Measurements from ENCODE around the gene LAMA5. TPM values are rescaled to one million over a fixed set of nuclear protein-coding genes. Genes with fewer than 3 reads are reported as not detected.

LAMA5 gene
- total and polyA plus RNA-seq, 2 donors (not counting 1 experiment from before 2014, with no cell fraction given): 52.9 to 83.5 TPM

- Mint-ChIP-seq H3K9me3 (ENCODE audit: insufficient read depth) (no peaks in the 10 kb centered on the region), H3K4me3 (peak overlapping the region; percentile 94), H3K27me3 (no peaks in the 10 kb centered on the region), H3K4me1 (peaks cover 37% of the 10 kb centered on the region), H3K27ac (peak overlapping the region; percentile 72)
- Histone ChIP-seq H3K4me1 (ENCODE audit: control insufficient read depth in 2 of 2, insufficient read depth in 2 of 2, low read length in 2 of 2) (peaks cover 18 to 27% of the 10 kb centered on the region in 2 donors), H3K27ac (ENCODE audit: low read length in 2 of 2) (peak overlapping the region in 1 of 2 donors; percentile 88), H3K4me3 (ENCODE audit: control extremely low read depth in 1 of 5, extremely low read depth in 1 of 5, insufficient read depth in 1 of 5, low read depth in 2 of 5, low read length in 4 of 5) (peak overlapping the region; percentile 77 to 93 (median 91)), H4K20me1 (ENCODE audit: control insufficient read depth, insufficient read depth, low read length, poor library complexity, severe bottlenecking) (peaks cover 41% of the 10 kb centered on the region), H3K36me3 (replicated peaks in 1 of 2; ENCODE audit: control extremely low read depth in 1 of 2, control insufficient read depth in 1 of 2, extremely low read depth in 1 of 2, insufficient read depth in 2 of 2, low read length in 1 of 2) (peaks cover 2 to 33% of the 10 kb centered on the region in 2 experiments), H3K27me3 (replicated peaks in 1 of 4; ENCODE audit: control extremely low read depth in 1 of 4, control insufficient read depth in 3 of 4, insufficient read depth in 4 of 4, low read length in 3 of 4) (no peaks in the 10 kb centered on the region), H3K9me3 (ENCODE audit: control extremely low read depth in 1 of 3, control insufficient read depth in 2 of 3, insufficient read depth in 1 of 3, low read length in 2 of 3) (no peaks in the 10 kb centered on the region), H2AFZ (ENCODE audit: insufficient read depth, low read depth, low read length, poor library complexity, severe bottlenecking) (no peak overlapping the region), H3K79me2 (ENCODE audit: control insufficient read depth, insufficient read depth, low read length) (peaks cover 46% of the 10 kb centered on the region), H3K9ac (ENCODE audit: low read length) (peak overlapping the region; percentile 81), H3K4me2 (replicated peaks; ENCODE audit: low read depth, low read length, poor library complexity, severe bottlenecking) (peak overlapping the region; percentile 98)
- TF ChIP-seq EZH2 (IDR thresholded peaks at IDR 0.05; ENCODE audit: borderline replicate concordance, insufficient read depth, low read depth, low read length, poor library complexity, severe bottlenecking) (no peak), CTCF (IDR thresholded peaks at IDR 0.05) (no peak)
- 82% methylated on average over 17 of the region's 20 CpGs for WGBS (ENCODE audit: insufficient coverage)
- ChIA-PET POLR2A (interaction anchor here (0.6 kb wide), 1 partner anchor 216 kb away, joined by 4 read pairs; no protein-coding TSS in a partner anchor), CTCF (interaction anchor here (0.7 to 1.6 kb wide), 4 partner anchors 86 to 229 kb away, joined by 3 to 4 read pairs (median 4); no protein-coding TSS in a partner anchor)
- DNase-seq (no peak), ATAC-seq (ENCODE audit: low read depth) (no peak)
- intact Hi-C loops (cut with micrococcal nuclease): loop anchor here (1.0 to 10.0 kb wide), 7 partner anchors 19 to 404 kb away; partner anchors contain the start of genes ADRM1, CABLES2, LSM14B and MTG2
Observed at GRCh38 chr20:62387933-62388635, 21.0 kb upstream of the LAMA5 start.

Measured in B cell (primary cell).